Fibroblast of lung (primary cell): ENCODE results near the gene PTGER4. TPM values are rescaled to one million over a fixed set of nuclear protein-coding genes. Genes with fewer than 3 reads are reported as not detected.

Experiments used
- DNase-seq, 2 donors: peaks; one replicate each; pipeline versions ENCODE4 v3.0.0 to v3.0.0-alpha.2; 2010; ENCODE audit warnings: low read depth in 2 of 2
- H2AFZ ChIP-seq: 2 replicates; pipeline ENCODE4 v1.5.1; 2012; ENCODE audit warnings: low read length, control low read depth, inconsistent platforms
- H3K27ac ChIP-seq: 2 replicates; pipeline ENCODE4 v1.5.1; 2011; ENCODE audit warnings: low read length, control low read depth; ENCODE audit not compliant: insufficient read depth
- H3K27me3 ChIP-seq: 2 replicates; pipeline ENCODE4 v1.5.1; 2011; ENCODE audit warnings: mild to moderate bottlenecking, low read length; ENCODE audit not compliant: control insufficient read depth, insufficient read depth
- H3K36me3 ChIP-seq: 2 replicates; pipeline ENCODE4 v1.5.1; 2011; ENCODE audit warnings: low read length; ENCODE audit not compliant: control insufficient read depth, insufficient read depth
- H3K4me1 ChIP-seq: 2 replicates; pipeline ENCODE4 v1.5.1; 2011; ENCODE audit warnings: low read length; ENCODE audit not compliant: control insufficient read depth, insufficient read depth; ENCODE audit errors: extremely low read depth
- H3K4me2 ChIP-seq: 2 replicates; pipeline ENCODE4 v1.5.1; 2011; ENCODE audit warnings: low read length, control low read depth; ENCODE audit not compliant: insufficient read depth; ENCODE audit errors: extremely low read depth
- H3K4me3 ChIP-seq, 4 experiments: fragments of 200-600 bp in 1 of 4; sonication (generic) in 1 of 4; replicated peaks in 1 of 4; 2 replicates each; pipeline ENCODE4 v1.5.1; 2011 to 2016; ENCODE audit warnings: low read length in 4 of 4, low read depth in 3 of 4, mild to moderate bottlenecking in 3 of 4, control low read depth in 2 of 4, inconsistent platforms in 1 of 4, mixed read lengths in 1 of 4; ENCODE audit not compliant: insufficient read depth in 1 of 4; ENCODE audit errors: control extremely low read depth in 1 of 4
- H3K79me2 ChIP-seq: 2 replicates; pipeline ENCODE4 v1.5.1; 2012; ENCODE audit warnings: mild to moderate bottlenecking, low read length, inconsistent platforms; ENCODE audit not compliant: control insufficient read depth, insufficient read depth
- H3K9ac ChIP-seq: 2 replicates; pipeline ENCODE4 v1.5.1; 2011; ENCODE audit warnings: mild to moderate bottlenecking, low read length, control low read depth; ENCODE audit not compliant: insufficient read depth
- H3K9me3 ChIP-seq: 2 replicates; pipeline ENCODE4 v1.5.1; 2012; ENCODE audit warnings: low read depth, low read length; ENCODE audit not compliant: control insufficient read depth, insufficient read depth
- H4K20me1 ChIP-seq: 2 replicates; pipeline ENCODE4 v1.5.1; 2011; ENCODE audit warnings: low read length; ENCODE audit not compliant: control insufficient read depth, insufficient read depth; ENCODE audit errors: extremely low read depth
- CTCF ChIP-seq, 2 donors: IDR thresholded peaks in 1 of 2; conservative IDR thresholded peaks in 1 of 2; 1 replicate in 1 of 2; 2 replicates in 1 of 2; pipeline ENCODE4 v1.5.1; 2011 to 2012; ENCODE audit warnings: low read length in 2 of 2, control low read depth in 1 of 2, inconsistent platforms in 1 of 2, low read depth in 1 of 2, mild to moderate bottlenecking in 1 of 2
- EZH2 ChIP-seq: IDR thresholded peaks from 2 replicates; pipeline ENCODE4 v1.5.1; 2012; ENCODE audit warnings: low read length, control low read depth, mild to moderate bottlenecking; ENCODE audit errors: missing control alignments
- polyA plus RNA-seq, 2 donors: library from polyadenylated mRNA; depleted of rRNA in 1 of 2; stranded (reverse) in 1 of 2; unstranded in 1 of 2; fragments of >200 nt; gene quantifications; 2 replicates each; pipeline ENCODE4 v1.2.1, GENCODE V29; 2011 to 2012; ENCODE audit warnings: missing spikeins in 1 of 2
- total RNA-seq: library from RNA; depleted of rRNA; stranded (reverse); fragments of >200 nt; gene quantifications from 2 replicates; pipeline ENCODE4 v1.2.1, GENCODE V29; 2014

The PTGER4 gene
- total and polyA plus RNA-seq, 2 donors (not counting 1 experiment from before 2014, with no cell fraction given), result 1.6 to 3.3 TPM

GRCh38 chr5:40676613-40677343 is 2.9 kb upstream of the PTGER4 start:
- H3K4me2 ChIP-seq, result peak overlapping the region; percentile 97
- no peaks in the 10 kb centered on the region for H3K36me3 ChIP-seq
- peak overlapping the region; percentile 31 for H3K27ac ChIP-seq
- H4K20me1 ChIP-seq, result no peaks in the 10 kb centered on the region
- peak; percentile 82 to 90 for DNase-seq
- H2AFZ ChIP-seq, result no peak overlapping the region
- peaks cover 20% of the 10 kb centered on the region for H3K79me2 ChIP-seq
- H3K4me3 ChIP-seq, result peak overlapping the region in 3 of 4 experiments; percentile 19 to 82 (median 20)
- H3K4me1 ChIP-seq, result peaks cover 2% of the 10 kb centered on the region
- H3K9me3 ChIP-seq, result no peaks in the 10 kb centered on the region
- no peaks in the 10 kb centered on the region for H3K27me3 ChIP-seq
- TF ChIP-seq EZH2 (no peak), CTCF (conservative IDR thresholded peaks at IDR 0.05 in 1 of 2, IDR thresholded peaks at IDR 0.05 in 1 of 2; ENCODE audit: low read depth in 1 of 2, low read length in 2 of 2) (peak in 1 of 2 donors; percentile 17)
- no peak overlapping the region for H3K9ac ChIP-seq

- no peak for TF ChIP-seq EZH2
- no peak for TF ChIP-seq CTCF (conservative IDR thresholded peaks at IDR 0.05 in 1 of 2, IDR thresholded peaks at IDR 0.05 in 1 of 2; ENCODE audit: low read depth in 1 of 2, low read length in 2 of 2)
- Histone ChIP-seq H3K27ac (peak overlapping the region; percentile 31), H3K4me1 (peaks cover 2% of the 10 kb centered on the region), H3K4me3 (peak overlapping the region in 3 of 4 experiments; percentile 82 to 95 (median 83)), H3K9ac (no peak overlapping the region), H3K27me3 (no peaks in the 10 kb centered on the region), H4K20me1 (no peaks in the 10 kb centered on the region), H3K36me3 (no peaks in the 10 kb centered on the region), H3K9me3 (no peaks in the 10 kb centered on the region), H2AFZ (no peak overlapping the region), H3K4me2 (peak overlapping the region; percentile 97), H3K79me2 (peaks cover 26% of the 10 kb centered on the region)
- peak in 1 of 2 donors; percentile 37 for DNase-seq
Observed at GRCh38 chr5:40677456-40677855, 2.3 kb upstream of the PTGER4 start.

- H3K36me3 ChIP-seq, result no peaks in the 10 kb centered on the region
- DNase-seq, result no peak
- H3K79me2 ChIP-seq, result peaks cover 32% of the 10 kb centered on the region
- no peak overlapping the region for H3K9ac ChIP-seq
- H2AFZ ChIP-seq, result no peak overlapping the region
- H3K27me3 ChIP-seq, result no peaks in the 10 kb centered on the region
- no peak for TF ChIP-seq CTCF (conservative IDR thresholded peaks at IDR 0.05 in 1 of 2, IDR thresholded peaks at IDR 0.05 in 1 of 2; ENCODE audit: low read depth in 1 of 2, low read length in 2 of 2)
- TF ChIP-seq EZH2, result no peak
- H3K4me2 ChIP-seq, result peak overlapping the region; percentile 97
- no peaks in the 10 kb centered on the region for H3K9me3 ChIP-seq
- no peak overlapping the region for H3K27ac ChIP-seq
- H3K4me3 ChIP-seq, result peak overlapping the region; percentile 9 to 95 (median 82)
- no peaks in the 10 kb centered on the region for H4K20me1 ChIP-seq
- H3K4me1 ChIP-seq, result peaks cover 2% of the 10 kb centered on the region
Observed at GRCh38 chr5:40678026-40678425, 1.7 kb upstream of the PTGER4 start.
